Glomerular visceral epithelial cell (primary cell): ENCODE measurements around the gene AUTS2.

ENCODE experiments used
- DNase-seq: peaks from one replicate; pipeline ENCODE4 v3.0.0-alpha.2; 2016; ENCODE audit errors: extremely low spot score

Gene AUTS2

DNA sequence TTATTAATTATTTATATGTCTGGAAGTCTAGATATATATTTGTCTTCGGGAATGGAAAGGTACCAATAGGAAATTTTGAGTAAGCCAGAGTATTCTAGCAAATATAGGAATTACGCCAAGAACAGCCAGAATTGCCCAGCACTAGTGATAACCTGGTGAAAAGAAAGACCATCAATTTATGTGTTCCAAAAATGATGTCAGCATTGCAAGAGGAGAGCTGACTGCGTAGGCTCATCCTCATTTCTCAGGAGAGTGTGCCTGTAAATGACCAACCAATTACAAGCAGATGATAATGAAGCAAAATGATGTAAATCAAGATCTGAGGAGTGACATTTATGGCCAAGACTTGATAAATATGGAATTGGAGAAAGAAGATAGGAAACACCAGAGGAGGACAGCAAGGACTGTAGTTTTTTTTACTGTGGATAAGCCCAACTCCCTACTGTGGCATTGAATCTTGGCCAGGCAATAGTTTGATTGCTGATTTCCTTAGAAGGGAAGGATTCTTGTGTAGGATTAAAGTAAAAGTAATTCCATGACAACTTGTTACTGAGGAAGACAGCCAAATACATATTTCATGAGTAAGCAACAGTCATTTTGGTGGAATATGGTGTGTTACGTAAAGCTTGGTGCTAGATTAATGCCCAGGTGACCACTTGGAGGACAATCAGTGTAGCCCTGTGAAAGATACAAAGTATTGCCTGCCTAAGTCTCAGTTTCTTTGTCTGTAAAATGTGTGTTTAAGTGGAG is 590.8 kb downstream of the AUTS2 start:
- no peak for DNase-seq

DNA sequence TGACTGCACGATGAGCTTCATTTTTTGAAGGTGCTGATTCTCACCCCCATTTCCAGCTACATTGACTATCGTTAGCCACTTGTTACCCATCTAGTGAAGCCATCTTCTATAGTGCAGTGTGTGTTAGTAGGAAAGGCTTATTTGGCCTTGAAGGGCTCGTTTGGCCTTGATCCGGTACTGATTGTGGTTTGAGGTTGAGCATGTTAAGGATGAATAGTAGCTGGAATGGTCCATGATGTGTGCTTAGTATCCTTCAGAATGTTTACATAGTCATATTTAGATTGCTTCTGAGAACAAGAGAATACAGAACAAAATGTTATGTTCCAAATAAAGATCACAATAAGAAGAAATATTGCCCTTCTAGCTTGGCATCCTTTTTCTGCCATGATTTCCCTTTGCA is 591.5 kb downstream of the AUTS2 start:
- no peak for DNase-seq

DNA sequence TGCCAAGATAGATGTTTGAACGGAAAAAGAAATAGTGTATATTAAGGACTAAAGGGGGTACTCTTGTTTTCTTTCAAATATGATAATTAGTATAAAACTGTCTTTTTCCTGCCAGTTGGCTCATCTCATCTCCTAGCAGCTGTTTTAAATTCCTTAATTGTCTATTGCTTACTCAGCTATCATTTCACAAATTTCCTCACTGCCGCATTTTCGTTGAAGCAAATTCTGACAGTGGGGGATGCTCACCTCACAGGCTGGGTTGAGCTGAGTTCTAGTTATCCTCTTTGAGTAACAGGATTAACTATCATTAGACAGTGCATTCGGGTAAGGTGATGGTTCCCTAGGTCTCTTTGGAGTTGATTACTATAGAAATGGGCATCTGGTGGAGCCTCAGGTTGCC is 592.0 kb downstream of the AUTS2 start:
- no peak for DNase-seq

DNA sequence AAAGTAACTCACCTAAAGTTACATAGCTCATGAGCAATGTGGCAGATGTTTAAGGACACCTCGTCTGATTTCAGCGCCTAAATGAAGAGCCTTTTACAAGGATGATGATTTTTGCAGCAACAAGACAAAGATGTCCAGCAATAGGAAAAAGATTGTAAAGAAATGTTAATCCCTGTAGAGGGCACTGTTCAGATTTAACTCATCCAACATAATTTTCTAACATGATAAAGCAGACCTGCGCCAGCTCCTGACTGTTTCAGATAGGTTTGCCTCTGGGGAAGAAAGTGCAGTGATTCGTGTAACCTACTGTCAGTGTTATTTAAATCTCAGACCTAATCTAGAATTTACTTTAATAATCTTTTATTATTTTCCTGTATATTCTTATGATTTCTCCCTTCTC is 595.2 kb downstream of the AUTS2 start:
- DNase-seq = no peak

DNA sequence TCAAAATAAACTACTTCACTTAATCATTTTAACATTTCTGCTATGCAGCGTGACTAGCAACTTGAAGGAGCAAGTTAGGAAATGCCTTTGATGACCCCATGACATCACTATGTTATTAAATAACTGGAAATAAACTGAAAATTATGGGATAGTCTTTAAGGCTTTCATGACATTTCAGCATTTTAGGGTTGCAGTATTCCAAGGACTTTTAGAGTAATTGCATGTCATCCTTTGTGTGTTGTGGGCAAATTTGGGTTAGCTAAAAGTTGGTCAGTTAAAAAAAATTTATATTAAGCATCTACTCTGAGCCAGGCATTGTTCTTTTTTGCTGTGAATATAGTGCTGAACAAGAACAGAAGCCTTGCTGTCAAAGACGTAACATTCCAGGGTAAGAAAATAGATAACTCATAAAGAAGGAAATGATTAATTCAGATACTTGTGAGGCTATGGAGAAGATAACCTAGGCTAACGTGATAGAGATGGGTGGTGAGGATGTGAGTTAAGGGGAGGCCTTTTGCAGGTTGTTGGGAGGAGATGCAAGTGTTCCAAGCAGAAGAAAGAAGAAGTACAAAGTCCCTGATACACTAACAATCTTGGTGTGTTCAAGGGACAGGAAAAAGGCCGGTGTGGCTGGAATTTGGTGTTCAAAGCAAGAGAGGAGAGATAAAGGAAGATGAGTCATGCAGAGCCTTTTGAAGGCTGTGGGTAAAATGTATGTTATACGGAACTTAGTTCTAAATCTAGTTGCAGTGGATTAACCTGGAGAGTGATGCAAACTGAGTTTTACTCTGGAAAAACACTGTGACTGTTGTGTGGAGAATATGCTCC is 610.2 kb downstream of the AUTS2 start:
- DNase-seq = no peak

DNA sequence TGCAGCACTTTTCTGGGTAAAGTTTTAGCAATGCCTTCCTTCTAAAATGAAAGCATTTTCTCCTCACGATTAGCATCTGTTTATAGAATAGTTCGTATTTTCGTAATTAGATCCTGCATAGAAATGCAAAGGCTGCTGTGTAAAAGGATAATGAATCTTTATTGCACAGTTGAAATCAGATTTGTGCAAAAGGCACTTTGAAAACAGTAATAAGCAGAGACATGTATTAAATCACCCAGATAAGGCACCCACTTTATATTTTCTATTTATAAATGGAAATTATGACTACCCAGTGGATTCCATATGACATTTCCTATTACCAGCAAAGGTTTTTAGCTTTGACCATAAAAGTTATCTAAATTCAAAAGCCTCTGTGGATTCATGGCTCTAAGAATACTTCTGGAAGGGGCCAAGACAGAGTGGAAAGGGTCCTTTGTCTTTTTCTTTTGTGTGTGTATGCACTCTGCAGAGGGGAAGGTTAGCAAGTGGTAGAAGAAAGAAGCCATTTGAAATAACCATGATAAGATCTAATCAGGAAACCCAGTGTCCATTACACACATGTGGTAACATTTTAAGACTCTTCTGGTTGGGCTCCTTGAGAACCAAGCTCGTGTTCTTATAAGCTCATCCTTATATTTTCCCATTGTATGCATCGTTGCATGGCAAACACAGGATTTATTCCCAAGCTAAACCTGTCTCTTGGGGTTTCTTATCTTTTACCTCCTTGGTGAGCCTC is 612.1 kb downstream of the AUTS2 start:
- no peak for DNase-seq

DNA sequence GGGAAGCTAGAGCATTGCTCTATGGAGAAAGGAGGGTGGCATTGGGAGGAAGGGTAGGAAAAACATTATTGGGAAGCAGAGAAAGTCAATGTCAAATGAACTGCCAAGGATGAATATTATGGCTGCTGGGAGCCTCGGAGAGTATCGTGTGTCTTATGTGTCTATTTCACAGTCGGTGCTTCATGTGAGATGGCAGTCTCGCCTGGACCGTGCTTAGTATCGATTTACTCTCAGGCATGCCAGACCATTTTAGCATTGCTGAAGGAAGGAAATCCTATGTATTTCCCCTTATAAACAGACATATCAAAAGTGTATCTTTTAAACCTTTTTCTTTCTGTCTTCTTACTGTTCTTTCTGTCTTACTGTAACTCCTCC is 612.6 kb downstream of the AUTS2 start:
- no peak for DNase-seq

DNA sequence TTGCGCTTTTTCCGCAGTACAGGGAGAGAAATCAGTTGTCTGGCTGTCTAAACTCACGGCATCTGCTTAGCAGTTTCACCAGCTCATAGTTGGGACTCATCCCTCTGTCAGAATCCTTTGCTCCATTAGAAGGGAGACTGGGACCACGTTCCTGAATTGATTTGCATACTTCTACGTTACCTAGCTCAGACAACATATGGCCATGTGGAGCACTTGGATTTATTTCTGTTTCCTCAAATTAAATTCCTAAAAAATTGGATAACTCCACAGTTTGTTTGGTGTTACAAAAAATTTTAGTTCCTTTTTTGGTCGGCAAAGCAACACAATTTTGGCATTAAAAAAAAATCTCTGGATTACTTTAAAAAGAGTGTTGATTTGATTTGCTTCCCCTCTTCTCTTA is 614.0 kb downstream of the AUTS2 start:
- DNase-seq = no peak

DNA sequence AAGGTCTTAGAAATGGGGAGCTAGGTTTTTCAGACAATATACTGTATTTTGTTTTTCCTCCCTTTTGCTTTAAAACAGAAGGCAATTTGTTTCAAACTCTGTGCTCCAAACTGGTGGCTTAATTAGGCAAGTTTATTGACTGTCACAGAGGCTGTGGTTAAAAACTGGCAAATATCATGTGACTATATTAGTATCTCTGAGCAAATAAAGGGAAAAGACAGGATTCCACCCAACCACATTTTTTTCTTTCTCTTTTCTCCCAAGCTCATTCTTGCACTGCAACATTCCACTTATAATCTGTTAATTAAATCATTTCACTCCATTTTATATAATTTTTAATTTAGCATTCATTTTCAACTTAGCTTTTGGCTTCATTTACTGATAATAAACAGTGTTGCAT is 615.8 kb downstream of the AUTS2 start:
- no peak for DNase-seq

DNA sequence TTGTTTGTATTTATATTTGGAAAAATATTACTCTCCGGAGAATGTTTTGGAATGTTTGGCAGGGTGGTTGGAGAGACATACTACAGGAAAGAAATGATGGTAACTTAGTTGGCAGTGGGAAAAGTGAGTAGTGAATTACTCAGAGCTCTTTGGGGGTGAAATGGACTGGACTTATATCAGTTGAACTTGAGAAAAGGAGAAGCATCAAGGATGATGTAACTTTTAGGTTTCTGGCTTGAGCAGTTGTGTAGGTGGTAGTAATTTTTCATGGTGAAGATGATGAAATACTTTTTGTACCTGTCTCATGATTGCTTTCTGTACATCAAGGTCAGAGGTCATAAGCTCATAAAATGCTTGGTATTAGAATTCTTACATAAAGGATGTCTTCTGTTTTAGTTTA is 617.2 kb downstream of the AUTS2 start:
- no peak for DNase-seq

DNA sequence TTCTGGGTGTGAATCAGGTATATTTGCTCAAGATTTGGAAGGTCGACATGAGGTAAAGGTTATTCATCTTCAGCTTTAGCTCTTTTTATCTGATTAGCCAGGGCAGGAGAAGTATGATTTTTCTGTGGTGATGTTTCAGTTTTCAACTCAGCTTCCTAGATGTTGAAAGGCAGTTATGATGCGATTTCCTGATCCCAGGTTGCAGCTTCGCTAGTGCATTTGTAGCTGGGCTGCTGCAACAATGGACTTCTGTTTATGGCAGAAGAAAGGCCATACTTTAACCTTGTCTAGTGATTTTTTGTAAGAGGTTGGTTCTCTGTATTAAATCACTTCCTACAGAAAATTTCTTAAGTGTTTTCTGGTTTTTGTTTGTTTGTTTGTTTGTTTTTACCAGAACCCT is 619.3 kb downstream of the AUTS2 start:
- DNase-seq = no peak

DNA sequence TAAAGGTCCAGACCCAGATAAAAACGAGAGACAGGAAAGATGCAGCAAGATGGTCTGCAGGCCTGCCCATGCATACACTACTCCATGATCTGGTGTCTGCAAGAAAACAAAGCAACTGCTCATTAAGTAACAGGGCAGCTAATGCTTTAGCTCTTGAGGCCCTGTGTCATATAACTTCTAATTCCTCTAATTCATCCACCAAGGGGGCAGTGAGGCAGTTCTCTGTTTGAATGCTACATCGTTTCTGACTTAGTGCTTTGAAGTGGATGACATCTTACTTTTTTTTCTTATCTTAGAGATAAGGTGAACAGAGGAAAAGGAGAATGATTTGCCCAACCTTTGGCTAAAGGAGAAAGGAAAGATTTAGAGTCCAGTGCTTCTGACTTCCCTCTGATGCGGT is 619.7 kb downstream of the AUTS2 start:
- no peak for DNase-seq

DNA sequence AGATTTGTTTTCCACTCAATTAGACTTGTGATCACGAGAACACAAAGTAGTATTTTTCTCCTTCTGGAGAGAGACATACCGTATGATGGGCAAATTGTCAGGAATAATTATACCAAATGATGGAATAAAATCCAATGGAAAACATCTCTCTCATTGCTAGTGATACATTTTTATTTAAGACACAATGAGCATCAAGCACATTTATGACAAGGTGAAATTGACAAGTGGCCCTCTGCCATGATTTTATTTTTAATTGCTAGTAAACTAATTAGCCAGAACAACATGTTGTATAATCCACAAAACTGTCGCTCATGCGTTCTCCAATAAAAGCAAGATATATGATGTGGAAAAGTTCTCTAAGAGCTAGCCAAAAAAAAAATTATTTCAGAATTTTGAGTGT is 620.8 kb downstream of the AUTS2 start:
- DNase-seq = no peak

DNA sequence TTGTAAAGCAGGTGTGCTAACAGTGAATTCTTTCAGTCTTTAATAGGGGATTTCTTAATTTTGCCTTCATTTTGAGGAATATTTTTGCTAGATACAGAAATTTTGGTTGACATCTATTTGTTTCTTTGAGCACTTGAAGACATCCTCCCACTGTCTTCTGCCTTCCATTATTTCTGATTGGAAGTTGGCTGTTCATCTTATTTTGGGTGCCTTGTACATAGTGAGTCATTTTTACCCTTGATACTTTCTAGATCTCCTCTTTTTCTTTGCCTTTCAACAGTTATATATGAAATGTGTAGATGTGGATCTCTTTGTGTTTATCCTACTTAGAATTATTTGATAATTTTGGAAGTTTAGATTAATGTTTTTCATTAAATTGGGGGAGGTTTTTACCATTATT is 631.0 kb downstream of the AUTS2 start:
- no peak for DNase-seq

DNA sequence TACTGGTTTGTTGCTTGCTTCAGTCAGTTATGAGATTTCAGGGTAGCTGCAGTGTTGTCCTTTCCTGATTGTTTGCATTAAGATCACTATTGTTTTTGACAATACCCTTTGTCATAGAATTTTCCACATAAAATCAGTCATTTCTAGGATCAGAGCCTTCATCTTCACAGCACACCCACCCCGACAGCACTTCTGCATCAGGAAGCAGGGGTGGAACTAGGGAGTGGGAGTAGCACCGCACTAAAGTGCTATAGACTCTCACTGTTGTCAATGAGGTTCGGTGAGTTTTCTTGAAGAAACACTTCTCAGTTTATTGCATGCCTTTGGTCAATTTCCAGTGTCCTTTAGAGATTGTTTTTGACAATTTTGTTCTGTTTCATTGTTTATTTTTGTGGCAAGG is 632.5 kb downstream of the AUTS2 start:
- DNase-seq = no peak

DNA sequence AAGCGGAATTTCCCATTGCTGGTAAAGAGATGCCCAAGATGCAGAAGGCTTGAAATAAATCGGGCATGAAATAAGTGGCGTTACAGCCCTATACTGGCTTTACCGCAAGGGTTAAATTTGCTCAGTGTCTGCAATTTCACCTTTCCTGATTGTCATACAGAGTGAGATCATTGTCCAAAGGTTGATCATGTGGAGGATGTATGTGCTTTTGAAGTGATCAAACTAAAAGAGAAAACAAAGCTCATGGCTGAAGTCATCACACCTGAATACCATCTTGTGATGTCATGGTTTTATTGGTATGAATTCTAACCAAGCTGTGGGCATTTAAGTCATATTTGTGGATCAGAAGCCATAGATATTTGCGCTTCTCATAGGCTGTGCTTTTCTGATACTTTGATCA is 635.5 kb downstream of the AUTS2 start:
- no peak for DNase-seq

DNA sequence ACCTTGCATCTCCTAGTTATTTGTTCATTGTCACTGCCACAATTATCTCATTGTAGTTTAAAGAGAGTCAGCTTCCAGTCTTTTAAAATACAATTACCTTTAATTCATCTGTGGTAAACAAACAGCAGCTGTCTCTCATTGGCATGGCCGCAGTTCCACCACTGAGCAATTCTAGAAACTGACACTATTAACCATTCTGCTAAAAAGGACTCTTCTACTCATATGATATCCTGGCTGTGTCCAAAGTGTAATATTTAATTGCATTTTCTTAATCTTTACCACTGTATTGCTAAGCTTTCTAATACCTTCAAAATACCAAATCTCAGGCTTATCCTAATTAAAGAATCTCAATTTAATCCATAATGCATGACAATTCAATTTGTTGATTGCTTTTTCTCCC is 639.0 kb downstream of the AUTS2 start:
- DNase-seq = no peak

DNA sequence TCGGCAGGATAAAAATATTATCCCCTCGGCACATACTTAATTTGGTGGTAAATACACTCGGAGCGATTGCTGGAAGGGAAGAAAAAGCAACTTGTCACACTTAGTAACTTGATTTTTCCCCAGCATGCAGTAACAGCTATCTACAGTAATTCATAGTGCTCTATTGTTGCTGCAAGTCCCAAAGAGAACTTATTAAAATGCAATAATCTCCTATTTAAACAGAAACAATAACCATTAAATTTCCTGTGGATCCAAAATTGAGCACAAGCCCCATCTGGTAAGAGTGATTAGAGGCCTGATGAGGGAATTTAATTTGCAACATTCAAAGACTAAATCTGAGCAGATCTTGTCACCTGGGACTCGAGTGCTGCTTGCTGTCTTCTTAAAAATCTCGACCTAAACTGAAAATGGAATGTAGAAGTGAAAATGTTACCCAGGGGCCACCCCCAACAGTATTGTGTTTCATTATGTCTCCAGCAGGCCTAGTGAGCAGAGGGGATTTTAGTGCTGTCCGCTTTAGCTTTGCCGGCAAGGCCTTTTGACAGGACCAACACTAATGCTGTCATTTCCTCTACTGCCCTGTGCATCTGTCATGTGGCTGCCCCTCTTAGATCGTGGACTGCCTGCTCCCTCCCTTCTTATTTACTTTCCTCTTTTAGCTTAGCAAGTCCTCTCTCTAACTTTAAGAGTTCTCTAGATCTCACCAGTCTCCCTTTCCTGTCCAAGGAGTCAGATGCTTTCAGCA is 639.7 kb downstream of the AUTS2 start:
- DNase-seq = no peak

DNA sequence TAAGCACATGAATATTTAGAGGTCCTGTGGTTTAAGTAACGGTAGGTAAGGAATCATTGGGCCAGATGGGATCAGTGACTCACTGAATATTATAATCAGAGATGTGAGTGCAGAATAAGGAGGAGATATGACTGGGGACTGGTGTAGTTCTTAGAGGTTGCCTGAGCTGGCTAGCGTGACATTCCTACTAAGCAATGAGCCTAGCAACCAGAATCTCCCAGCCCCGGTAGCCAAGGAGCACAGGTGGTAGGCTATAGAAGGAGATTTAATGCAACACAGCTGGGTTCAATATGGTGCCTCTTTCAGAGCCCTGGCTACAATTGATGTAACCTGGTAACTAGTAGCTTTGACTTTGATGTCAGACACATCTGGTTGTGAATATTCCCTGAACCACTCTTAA is 641.6 kb downstream of the AUTS2 start:
- DNase-seq = no peak

DNA sequence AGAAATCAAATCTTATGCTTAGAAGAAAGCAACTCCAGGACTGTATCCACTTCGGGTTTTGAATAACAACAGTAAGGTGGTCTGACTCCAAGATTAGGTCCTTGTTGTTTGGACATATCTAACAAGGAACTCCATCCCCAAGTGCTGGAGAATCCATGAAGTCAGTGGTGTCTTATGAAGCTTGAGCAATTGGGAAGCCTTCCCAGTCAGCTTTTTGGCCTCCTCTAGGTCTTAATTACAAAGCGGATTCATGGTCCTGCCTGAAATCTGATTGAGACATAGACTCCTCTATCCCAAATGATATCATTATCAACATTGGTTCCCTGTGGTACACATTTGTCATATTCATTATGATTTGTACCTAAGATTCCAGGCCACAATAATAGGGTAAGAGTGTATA is 642.6 kb downstream of the AUTS2 start:
- DNase-seq = no peak

DNA sequence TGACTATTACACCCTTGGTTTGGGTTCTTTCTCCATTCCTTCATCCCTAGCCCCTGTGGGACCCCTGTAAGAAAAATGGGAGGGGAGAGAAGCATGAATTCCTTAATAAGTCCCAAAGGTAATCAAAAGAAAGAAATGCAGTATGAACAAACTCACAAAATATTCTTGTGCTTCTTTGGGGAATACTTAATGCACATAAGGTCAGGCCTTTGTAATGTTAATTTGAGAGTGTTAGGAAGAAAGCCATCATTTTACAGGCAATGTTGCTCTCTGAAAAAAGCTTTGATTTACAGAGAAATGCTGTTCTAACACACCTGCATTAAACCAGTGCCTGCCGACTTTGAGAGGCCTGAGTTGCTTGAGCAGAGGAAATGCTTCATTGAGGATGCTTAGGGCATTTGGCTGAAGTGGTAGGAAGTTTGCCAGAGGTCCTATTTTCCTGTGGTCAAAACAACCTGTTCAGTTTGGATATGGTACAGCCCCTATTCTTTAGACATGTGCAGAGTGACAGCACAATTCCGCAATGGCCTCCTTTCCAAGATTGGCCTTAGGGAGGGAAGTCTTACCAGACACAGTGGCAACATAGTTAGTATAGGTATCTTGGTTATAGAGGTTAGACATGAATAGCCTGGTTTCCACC is 643.4 kb downstream of the AUTS2 start:
- DNase-seq = no peak

DNA sequence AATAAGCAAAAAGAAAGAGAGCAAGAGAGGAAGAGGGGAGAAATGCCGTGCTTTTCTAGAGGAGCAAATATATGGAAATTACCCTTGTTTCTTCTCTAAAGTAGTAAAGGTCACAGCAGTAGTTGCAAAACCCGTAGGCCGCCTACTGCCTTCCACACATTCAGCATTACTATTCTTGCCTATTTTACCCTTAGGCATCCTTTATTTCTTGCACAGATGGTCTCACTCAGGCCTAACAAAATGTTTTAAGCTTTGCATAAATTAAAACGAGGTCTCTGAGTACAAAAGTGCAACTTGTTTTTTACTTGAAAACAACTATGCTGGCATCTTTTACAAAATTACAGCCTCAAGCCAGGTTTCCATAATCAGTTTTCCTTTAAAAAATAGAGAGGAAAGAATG is 644.6 kb downstream of the AUTS2 start:
- no peak for DNase-seq
